Activated CD4-positive, alpha-beta T cell treated with anti-CD3 and anti-CD28 coated beads, Interleukin-2, amount 50 U/mL, for 24 hours (primary cell): ENCODE data around the gene PFKFB3.
"Not testable (repeated sequence)": the region's sequence is repeated elsewhere in the genome, so short reads cannot be mapped to it uniquely, and the experiment has no call there.

Experiments used
- DNase-seq, 2 donors: peaks; one replicate each; pipeline ENCODE4 v3.0.0-alpha.2; 2020; ENCODE audit warnings: low read depth in 1 of 2, low spot score in 1 of 2

Gene PFKFB3

GRCh38 chr10:6202684-6203330, at the start of gene PFKFB3:
PFKFB3 (plus strand) TSS chr10:6202932; CDS start chr10:6203261, 329 bp downstream.
- DNase-seq = peak; percentile 78 to 87

- DNase-seq = no peak
Observed at GRCh38 chr10:6153845-6154244, 48.9 kb upstream of the PFKFB3 start.

GRCh38 chr10:6154566-6154965, 48.2 kb upstream of the PFKFB3 start:
- no peak for DNase-seq

GRCh38 chr10:6158276-6158675, 44.5 kb upstream of the PFKFB3 start:
- DNase-seq = no peak

GRCh38 chr10:6161921-6162320, 40.8 kb upstream of the PFKFB3 start:
- DNase-seq = no peak

- DNase-seq = no peak
Observed at GRCh38 chr10:6162589-6163356, 40.0 kb upstream of the PFKFB3 start.

GRCh38 chr10:6163364-6164270, 39.1 kb upstream of the PFKFB3 start:
- DNase-seq = peak; percentile 81 to 83

GRCh38 chr10:6164271-6165095, 38.2 kb upstream of the PFKFB3 start:
- DNase-seq = peak in 1 of 2 donors; percentile 13

GRCh38 chr10:6165221-6165725, 37.5 kb upstream of the PFKFB3 start:
- DNase-seq = no peak

GRCh38 chr10:6165933-6166332, 36.8 kb upstream of the PFKFB3 start:
- not testable (repeated sequence) for DNase-seq

GRCh38 chr10:6167456-6167855, 35.3 kb upstream of the PFKFB3 start:
- no peak for DNase-seq

- DNase-seq = no peak
Observed at GRCh38 chr10:6168084-6168483, 34.6 kb upstream of the PFKFB3 start.

- DNase-seq = no peak
Observed at GRCh38 chr10:6170638-6171037, 32.1 kb upstream of the PFKFB3 start.

GRCh38 chr10:6171881-6172695, 30.6 kb upstream of the PFKFB3 start:
- no peak for DNase-seq

- DNase-seq = peak in 1 of 2 donors; percentile 29
Observed at GRCh38 chr10:6173203-6173602, 29.5 kb upstream of the PFKFB3 start.

GRCh38 chr10:6174201-6174874, 28.4 kb upstream of the PFKFB3 start:
- no peak for DNase-seq

- no peak for DNase-seq
Observed at GRCh38 chr10:6175329-6176055, 27.2 kb upstream of the PFKFB3 start.

GRCh38 chr10:6176691-6177231, 26.0 kb upstream of the PFKFB3 start:
- DNase-seq = no peak
